ENCODE measurements around the gene NCDN.

NCDN gene

DNA sequence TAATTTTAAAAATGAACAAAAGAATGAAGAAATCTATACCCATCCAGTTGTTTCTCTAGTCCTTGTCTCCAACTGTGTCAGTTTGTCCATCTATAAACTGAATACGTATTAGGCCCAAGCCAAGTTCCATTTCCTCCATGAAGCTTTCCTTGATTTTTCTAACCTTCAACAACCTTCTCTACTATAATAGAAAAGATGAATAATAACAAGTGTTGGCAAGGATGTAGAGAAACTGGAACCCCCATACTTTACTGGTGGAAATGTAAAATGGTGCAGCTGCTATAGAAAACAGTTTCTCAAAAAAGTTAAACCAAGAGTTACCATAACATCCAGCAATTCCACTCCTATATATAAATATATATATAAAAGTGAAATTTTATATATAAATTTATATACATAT is 11.0 kb upstream of the NCDN start:
- POLR2A ChIA-PET, result no interaction called here
- TF ChIP-seq, protein P1, sequence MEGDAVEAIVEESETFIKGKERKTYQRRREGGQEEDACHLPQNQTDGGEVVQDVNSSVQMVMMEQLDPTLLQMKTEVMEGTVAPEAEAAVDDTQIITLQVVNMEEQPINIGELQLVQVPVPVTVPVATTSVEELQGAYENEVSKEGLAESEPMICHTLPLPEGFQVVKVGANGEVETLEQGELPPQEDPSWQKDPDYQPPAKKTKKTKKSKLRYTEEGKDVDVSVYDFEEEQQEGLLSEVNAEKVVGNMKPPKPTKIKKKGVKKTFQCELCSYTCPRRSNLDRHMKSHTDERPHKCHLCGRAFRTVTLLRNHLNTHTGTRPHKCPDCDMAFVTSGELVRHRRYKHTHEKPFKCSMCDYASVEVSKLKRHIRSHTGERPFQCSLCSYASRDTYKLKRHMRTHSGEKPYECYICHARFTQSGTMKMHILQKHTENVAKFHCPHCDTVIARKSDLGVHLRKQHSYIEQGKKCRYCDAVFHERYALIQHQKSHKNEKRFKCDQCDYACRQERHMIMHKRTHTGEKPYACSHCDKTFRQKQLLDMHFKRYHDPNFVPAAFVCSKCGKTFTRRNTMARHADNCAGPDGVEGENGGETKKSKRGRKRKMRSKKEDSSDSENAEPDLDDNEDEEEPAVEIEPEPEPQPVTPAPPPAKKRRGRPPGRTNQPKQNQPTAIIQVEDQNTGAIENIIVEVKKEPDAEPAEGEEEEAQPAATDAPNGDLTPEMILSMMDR (IDR thresholded peaks at IDR 0.05; ENCODE audit: control extremely low read depth, extremely low read depth, low read depth, missing control alignments), result no peak
- no peak for DNase-seq (ENCODE audit: extremely low spot score)
- CTCF ChIA-PET, result interaction anchor here (2.3 to 3.5 kb wide), 2 partner anchors 9 to 94 kb away, joined by 5 to 72 read pairs; no protein-coding TSS in a partner anchor

DNA sequence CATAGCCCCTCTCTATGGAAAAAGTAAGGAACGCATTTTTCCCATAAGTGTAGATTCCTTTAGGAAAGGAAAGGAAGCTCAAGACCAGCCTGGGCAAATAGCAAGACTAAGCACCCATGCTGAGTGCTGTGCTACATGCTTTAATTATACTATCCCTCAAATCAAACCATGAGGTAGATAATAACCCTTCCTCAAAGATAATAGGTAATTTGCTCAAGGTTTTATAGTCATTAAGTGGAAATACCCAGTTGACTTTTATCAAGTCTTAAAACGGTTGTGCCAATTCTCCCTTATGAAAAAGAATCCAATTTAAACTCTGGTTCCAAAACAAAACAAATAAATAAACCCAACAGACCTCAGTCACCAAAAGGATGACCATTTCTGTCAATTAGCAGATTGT is 3.7 kb upstream of the NCDN start:
- DNase-seq (ENCODE audit: extremely low spot score), result no peak
- ChIA-PET CTCF (interaction anchor here (1.5 to 2.6 kb wide), 2 partner anchors 11 to 15 kb away, joined by 6 to 9 read pairs; no protein-coding TSS in a partner anchor), POLR2A (no interaction called here)
- TF ChIP-seq, protein P1 (IDR thresholded peaks at IDR 0.05; ENCODE audit: control extremely low read depth, extremely low read depth, low read depth, missing control alignments), result no peak

DNA sequence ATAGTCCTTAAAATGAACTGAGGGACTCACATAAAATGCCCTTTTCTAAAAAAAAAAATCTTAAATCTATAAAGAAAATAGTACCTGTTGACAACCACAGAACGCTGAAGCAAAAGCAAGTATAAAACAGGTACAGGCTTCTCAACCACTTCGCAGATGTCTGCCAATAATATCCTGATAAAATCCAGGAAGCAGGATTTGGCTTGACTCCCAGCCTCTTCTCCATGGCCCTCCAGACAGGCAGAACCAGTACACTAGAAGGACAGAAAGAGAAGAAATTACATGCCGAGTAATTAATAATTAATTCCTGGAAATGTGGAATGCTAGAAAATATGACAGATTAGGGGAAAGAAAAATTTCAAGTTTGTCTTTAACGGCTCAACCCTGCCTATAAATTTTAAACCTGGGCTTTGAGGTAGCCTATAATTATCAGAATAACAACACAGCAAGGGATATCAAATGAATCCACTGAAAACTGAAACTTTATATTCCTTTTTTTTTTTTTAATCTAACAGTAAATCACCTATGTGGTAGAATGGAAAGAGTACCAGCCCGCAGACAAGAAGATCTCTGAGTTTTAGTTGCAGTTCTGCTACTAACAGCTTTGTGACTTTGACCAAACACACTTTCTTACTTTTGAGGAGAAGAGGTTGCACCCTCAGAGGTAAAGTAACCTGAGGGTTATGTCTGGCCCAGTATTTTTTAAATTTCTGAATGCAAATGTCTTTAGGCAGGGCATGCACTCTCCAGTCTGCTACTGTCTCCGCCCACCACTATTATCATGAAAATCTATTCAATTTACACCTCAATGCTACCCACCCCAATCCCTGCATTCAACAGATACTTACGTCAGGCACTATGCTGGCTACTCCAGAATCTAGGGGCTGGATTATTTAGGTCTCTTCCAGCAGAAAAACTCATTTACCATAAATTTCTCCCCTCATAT is 3.1 kb upstream of the NCDN start:
- DNase-seq (ENCODE audit: extremely low spot score), result no peak
- ChIA-PET POLR2A (no interaction called here), CTCF (interaction anchor here (2.6 to 3.3 kb wide), 2 partner anchors 10 to 103 kb away, joined by 9 to 34 read pairs; no protein-coding TSS in a partner anchor)
- TF ChIP-seq, protein P1 (IDR thresholded peaks at IDR 0.05; ENCODE audit: control extremely low read depth, extremely low read depth, low read depth, missing control alignments), result no peak

DNA sequence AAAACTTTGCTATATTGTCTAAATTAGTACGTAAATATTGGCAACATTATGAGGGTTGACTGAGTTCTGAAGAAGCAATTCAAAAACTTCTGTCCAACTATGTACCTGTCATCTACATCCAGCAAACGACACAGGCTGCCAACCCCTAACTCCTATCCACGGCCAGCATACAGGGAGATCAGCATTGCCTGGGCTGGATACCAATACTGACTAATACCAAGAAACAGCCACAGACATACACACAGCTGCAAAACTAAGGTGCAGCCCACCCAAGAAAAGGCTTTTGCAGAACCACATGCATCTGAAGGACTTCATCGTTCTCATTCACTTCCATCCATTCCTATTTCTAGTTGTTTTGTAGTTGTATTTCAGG is 2.4 kb upstream of the NCDN start:
- CTCF ChIA-PET, result interaction anchor here (1.9 to 3.3 kb wide), 3 partner anchors 13 to 160 kb away, joined by 8 to 34 read pairs (median 10); no protein-coding TSS in a partner anchor
- POLR2A ChIA-PET, result no interaction called here
- TF ChIP-seq, protein P1 (IDR thresholded peaks at IDR 0.05; ENCODE audit: control extremely low read depth, extremely low read depth, low read depth, missing control alignments), result no peak
- DNase-seq (ENCODE audit: extremely low spot score), result no peak

DNA sequence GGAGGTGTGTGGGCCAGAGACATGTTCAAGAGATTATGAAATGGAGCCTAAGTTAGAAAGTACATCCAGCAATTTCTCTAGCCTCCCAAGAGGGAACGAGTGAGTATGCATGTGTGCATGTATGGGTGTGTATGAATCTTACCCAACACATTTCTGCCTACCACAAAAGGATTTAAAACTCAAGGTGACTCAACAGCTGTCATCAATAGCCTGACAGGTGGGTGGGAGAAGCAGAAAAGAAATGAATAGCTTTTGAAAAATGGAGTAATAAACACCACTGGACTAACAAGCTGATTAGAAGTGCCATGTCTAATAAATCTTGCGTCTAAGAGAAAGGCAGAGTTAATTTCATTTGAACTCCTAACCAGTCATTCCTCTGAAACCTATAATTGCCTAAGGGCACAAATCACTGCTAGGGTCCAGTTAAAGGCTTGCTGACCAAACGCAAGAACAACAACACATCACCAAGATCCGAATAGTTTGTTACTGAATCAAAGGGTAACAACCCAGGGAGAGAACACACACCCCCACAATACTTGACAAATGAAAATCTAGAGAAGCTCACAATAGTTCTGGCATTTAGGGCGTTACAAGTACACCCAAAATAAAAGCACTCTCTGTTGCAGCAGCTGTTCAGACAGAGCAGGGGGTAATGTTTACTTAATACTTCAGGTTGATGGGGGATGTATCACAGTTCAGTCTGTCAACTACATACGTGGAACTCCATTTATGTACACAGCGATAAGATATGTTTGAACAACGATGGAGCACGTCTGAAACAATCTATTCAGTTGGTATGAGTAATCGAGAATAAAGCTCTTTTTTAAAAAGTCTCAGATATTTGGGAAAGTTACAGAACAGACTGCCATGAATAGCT is 1.8 kb upstream of the NCDN start:
- no peak for DNase-seq (ENCODE audit: extremely low spot score)
- CTCF ChIA-PET, result interaction anchor here (1.1 to 3.3 kb wide), 8 partner anchors 9 to 191 kb away, joined by 3 to 34 read pairs (median 8); no protein-coding TSS in a partner anchor
- TF ChIP-seq, protein P1 (IDR thresholded peaks at IDR 0.05; ENCODE audit: control extremely low read depth, extremely low read depth, low read depth, missing control alignments), result no peak
- POLR2A ChIA-PET, result no interaction called here

Measured in GM10248 (cell line).